ENCODE measurements around the gene MYO9A. TPM values are rescaled to one million over a fixed set of nuclear protein-coding genes. Genes with fewer than 3 reads are reported as not detected.

The MYO9A gene
- total and polyA plus RNA-seq, 2 donors, result 13.8 to 179 TPM

DNA sequence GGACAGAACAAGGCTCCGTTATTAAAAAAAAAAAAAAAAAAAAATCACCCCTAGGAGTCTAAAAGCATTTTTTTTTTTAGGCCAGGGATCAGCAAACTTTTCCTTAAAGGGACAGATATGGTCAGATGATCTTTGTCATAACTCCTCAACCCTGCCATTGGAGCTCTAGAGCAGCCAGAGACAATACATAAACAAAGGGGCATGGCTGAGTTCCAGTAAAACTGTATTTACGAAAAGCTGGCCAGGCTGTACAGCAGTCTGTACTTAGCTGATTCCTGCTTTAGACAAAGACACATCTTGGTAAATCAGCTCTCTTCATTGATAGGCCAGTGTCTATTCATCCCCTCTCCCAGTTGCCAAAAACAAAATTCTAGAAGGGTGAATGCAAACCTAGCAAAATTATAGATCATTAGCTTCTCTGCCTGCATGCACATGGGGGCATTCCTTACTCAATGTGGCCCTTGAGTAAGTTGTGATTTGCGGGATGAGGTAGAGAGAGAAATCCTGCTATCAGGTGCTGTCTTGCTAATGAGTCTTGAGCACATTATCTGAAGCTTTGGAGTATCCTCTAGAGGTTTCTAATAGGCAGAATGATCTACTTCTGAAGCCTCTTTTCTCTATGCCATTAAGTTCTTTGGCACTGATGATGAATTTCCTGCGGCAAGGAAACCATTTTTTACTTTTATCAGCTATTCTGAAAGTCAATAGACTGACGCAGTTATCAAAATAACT is 35.5 kb upstream of the MYO9A start:
- Histone ChIP-seq H3K4me3 (ENCODE audit: low read depth, low read length) (no peak overlapping the region), H3K4me1 (ENCODE audit: insufficient read depth) (no peaks in the 10 kb centered on the region), H3K36me3 (ENCODE audit: insufficient read depth) (no peaks in the 10 kb centered on the region), H3K27ac (ENCODE audit: low read depth) (no peak overlapping the region)
- WGBS, result 70% methylated on average over 5 of the region's 5 CpGs
- DNase-seq (ENCODE audit: extremely low spot score), result no peak

DNA sequence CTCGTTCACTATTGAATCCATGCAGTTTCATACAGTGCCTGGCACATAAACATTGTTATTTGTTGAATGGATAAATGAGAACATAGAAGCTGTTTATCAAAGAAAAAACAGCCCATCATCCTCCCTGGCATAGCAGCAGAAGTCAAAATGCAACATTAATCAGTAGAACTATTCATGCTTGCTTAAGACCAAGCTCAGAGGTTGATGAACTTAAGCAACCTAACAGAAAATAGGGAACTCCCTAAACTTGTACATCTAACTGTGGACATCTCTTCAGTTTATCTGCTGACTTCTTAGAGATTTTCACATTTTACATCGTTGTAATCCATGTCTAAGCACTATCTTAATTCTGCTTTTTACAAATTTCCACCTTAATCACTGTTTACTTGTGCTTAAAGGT is 29.5 kb upstream of the MYO9A start:
- H3K4me1 ChIP-seq (ENCODE audit: insufficient read depth), result no peaks in the 10 kb centered on the region
- DNase-seq (ENCODE audit: extremely low spot score), result no peak
- H3K36me3 ChIP-seq (ENCODE audit: insufficient read depth), result no peaks in the 10 kb centered on the region
- 75% methylated on average over 2 of the region's 2 CpGs for WGBS
- no peak overlapping the region for H3K4me3 ChIP-seq (ENCODE audit: low read depth, low read length)
- H3K27ac ChIP-seq (ENCODE audit: low read depth), result no peak overlapping the region

- Histone ChIP-seq H3K4me1 (ENCODE audit: insufficient read depth) (no peaks in the 10 kb centered on the region), H3K27ac (ENCODE audit: low read depth) (no peak overlapping the region), H3K4me3 (ENCODE audit: low read depth, low read length) (no peak overlapping the region), H3K36me3 (ENCODE audit: insufficient read depth) (no peaks in the 10 kb centered on the region)
- no peak for DNase-seq (ENCODE audit: extremely low spot score)
Observed at GRCh38 chr15:72146934-72147333, 29.0 kb upstream of the MYO9A start.

- H3K27ac ChIP-seq (ENCODE audit: low read depth), result no peak overlapping the region
- peaks cover 2% of the 10 kb centered on the region for H3K4me1 ChIP-seq (ENCODE audit: insufficient read depth)
- no peak overlapping the region for H3K4me3 ChIP-seq (ENCODE audit: low read depth, low read length)
- no peak for DNase-seq (ENCODE audit: extremely low spot score)
- no peaks in the 10 kb centered on the region for H3K36me3 ChIP-seq (ENCODE audit: insufficient read depth)
- 95% methylated on average over 3 of the region's 3 CpGs for WGBS
Observed at GRCh38 chr15:72146221-72146620, 28.3 kb upstream of the MYO9A start.

- WGBS, result 33% methylated on average over 4 of the region's 4 CpGs
- no peak for DNase-seq (ENCODE audit: extremely low spot score)
- H3K4me3 ChIP-seq (ENCODE audit: low read depth, low read length), result no peak overlapping the region
- H3K27ac ChIP-seq (ENCODE audit: low read depth), result no peak overlapping the region
- no peaks in the 10 kb centered on the region for H3K36me3 ChIP-seq (ENCODE audit: insufficient read depth)
- peaks cover 2% of the 10 kb centered on the region for H3K4me1 ChIP-seq (ENCODE audit: insufficient read depth)
Observed at GRCh38 chr15:72141171-72142084, 23.5 kb upstream of the MYO9A start.

DNA sequence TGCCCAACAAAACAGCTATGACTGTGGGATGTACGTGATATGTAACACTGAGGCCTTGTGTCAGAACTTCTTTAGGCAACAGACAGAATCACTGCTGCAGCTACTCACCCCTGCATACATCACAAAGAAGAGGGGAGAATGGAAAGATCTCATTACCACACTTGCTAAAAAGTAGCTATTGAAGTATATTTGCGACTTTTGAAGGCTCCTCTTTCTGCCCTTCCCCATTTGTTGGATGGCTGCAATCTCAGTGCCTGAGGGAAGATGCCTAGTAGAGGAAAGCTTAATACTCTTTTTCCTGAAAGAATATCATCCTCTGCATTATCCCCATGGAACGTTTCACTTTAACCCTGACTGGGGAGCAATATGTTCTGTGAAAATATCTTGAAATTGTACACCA is 22.1 kb upstream of the MYO9A start:
- H3K4me3 ChIP-seq (ENCODE audit: low read depth, low read length), result no peak overlapping the region
- 62% methylated on average over 3 of the region's 3 CpGs for WGBS
- H3K4me1 ChIP-seq (ENCODE audit: insufficient read depth), result peaks cover 2% of the 10 kb centered on the region
- H3K27ac ChIP-seq (ENCODE audit: low read depth), result no peak overlapping the region
- no peak for DNase-seq (ENCODE audit: extremely low spot score)
- H3K36me3 ChIP-seq (ENCODE audit: insufficient read depth), result no peaks in the 10 kb centered on the region

DNA sequence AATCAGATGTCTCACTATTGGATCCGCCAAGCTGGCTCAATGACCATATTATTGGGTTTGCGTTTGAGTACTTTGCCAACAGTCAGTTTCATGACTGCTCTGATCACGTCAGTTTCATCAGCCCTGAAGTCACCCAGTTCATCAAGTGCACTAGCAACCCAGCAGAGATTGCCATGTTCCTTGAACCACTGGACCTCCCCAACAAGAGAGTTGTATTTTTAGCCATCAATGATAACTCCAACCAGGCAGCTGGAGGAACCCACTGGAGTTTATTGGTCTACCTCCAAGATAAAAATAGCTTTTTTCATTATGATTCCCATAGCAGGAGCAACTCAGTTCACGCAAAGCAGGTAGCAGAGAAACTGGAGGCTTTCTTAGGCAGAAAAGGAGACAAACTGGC is 21.7 kb upstream of the MYO9A start:
- no peak overlapping the region for H3K4me3 ChIP-seq (ENCODE audit: low read depth, low read length)
- DNase-seq (ENCODE audit: extremely low spot score), result no peak
- 94% methylated on average over 4 of the region's 4 CpGs for WGBS
- peaks cover 2% of the 10 kb centered on the region for H3K4me1 ChIP-seq (ENCODE audit: insufficient read depth)
- no peak overlapping the region for H3K27ac ChIP-seq (ENCODE audit: low read depth)
- H3K36me3 ChIP-seq (ENCODE audit: insufficient read depth), result no peaks in the 10 kb centered on the region

DNA sequence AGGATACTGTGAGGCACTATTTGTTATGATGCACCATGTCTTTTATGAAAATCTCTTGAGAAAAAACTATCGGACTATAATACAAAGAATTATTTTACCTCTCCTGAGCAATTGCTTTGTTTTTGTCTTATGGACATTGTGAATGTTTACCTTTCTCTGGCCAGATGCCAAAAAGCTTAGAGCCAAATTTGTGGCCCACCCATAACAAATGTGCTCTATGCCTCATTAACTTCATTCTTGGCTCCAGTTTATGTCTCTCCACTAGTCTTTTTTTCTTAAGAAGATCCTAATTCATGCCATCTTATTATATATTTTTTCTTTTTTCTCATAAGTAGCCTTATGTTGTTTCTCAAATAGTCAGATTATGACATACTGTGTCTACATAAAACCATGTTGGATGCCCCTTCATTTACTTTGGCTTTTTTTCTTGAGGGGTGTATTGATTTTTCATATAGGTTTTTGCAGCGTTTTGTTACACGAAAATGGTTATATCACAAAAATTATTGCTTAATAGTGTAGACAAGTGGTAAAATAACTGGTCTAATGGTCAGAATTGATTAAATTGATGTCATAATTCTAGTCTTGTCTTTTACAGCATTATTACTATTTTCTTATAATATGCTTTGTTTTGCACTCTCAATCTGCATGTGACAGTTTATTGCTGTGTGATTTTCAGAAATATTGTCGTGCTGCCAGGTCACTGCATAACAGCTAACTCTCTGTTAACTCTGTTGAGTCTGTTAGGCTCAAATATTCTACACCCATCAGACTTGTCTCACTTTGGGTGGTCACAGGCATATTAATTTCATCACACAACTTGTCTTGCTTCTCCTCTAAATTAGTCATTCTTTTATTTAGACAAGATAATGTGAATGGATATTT is 18.5 kb upstream of the MYO9A start:
- Histone ChIP-seq H3K27ac (ENCODE audit: low read depth) (no peak overlapping the region), H3K36me3 (ENCODE audit: insufficient read depth) (no peaks in the 10 kb centered on the region), H3K4me3 (ENCODE audit: low read depth, low read length) (no peak overlapping the region), H3K4me1 (ENCODE audit: insufficient read depth) (no peaks in the 10 kb centered on the region)
- WGBS, result 71% methylated on average over 4 of the region's 4 CpGs
- no peak for DNase-seq (ENCODE audit: extremely low spot score)

DNA sequence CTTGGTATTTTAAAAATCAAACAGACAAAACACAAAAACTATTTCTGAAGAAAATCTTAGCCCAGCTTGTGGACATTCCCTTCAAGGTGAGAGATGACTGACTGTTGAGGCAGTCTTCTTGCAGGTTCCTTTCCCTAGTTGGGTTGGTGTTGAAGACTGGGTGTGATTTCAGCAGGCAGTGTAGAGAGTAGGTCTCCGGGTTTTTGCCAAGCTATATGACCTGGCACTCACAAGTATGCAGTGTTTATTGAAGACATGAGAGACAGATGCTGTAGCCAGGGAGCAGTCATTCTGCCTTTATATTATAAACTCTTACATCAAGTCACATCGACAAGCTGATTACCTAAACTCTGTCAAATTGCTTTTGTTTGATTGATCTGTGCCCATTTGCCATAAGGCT is 17.8 kb upstream of the MYO9A start:
- H3K4me1 ChIP-seq (ENCODE audit: insufficient read depth), result no peaks in the 10 kb centered on the region
- no peak overlapping the region for H3K4me3 ChIP-seq (ENCODE audit: low read depth, low read length)
- WGBS, result 45% methylated on average over 2 of the region's 2 CpGs
- no peaks in the 10 kb centered on the region for H3K36me3 ChIP-seq (ENCODE audit: insufficient read depth)
- no peak overlapping the region for H3K27ac ChIP-seq (ENCODE audit: low read depth)
- no peak for DNase-seq (ENCODE audit: extremely low spot score)

DNA sequence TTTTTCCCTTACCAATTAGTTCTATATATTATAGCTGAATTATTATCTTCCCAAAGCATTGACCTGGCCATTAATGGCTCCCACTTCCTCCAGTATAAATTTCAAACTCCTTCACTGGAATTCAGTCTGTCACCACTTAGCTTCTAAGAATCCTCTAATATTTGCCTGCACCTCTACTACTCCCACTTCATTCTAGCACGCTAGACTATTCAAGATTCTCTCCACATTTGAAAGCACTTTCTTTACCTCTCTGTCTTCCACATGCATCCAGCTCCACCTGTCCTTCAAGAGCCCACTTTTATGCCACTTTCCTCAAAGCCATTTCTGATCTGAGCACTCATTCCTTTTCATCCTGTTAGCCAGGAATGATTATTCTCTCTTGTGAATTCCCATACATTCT is 15.3 kb upstream of the MYO9A start:
- WGBS, result 99% methylated on average over 1 of the region's 1 CpG
- Histone ChIP-seq H3K4me1 (ENCODE audit: insufficient read depth) (no peaks in the 10 kb centered on the region), H3K4me3 (ENCODE audit: low read depth, low read length) (no peak overlapping the region), H3K27ac (ENCODE audit: low read depth) (no peak overlapping the region), H3K36me3 (ENCODE audit: insufficient read depth) (no peaks in the 10 kb centered on the region)
- no peak for DNase-seq (ENCODE audit: extremely low spot score)

DNA sequence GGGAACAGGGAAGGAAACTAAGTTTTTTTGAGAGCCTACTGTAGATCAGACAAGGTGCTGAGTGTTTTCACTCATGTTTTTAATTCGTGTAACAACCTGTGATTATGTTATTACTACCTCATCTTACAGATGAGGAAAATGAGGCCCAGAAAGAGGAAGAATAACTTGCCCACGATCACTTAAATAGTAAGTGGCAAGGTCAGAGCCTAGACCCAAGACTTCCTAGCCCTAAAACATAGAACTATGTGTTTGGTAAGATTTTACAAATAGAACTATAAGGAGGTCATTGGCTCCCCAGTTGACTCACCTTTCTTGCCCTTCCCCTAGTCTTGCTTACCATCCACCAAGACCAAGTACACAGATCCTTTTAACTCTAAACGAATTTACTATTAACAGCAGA is 14.0 kb upstream of the MYO9A start:
- 79% methylated on average over 3 of the region's 3 CpGs for WGBS
- Histone ChIP-seq H3K4me1 (ENCODE audit: insufficient read depth) (no peaks in the 10 kb centered on the region), H3K36me3 (ENCODE audit: insufficient read depth) (no peaks in the 10 kb centered on the region), H3K27ac (ENCODE audit: low read depth) (no peak overlapping the region), H3K4me3 (ENCODE audit: low read depth, low read length) (no peak overlapping the region)
- DNase-seq (ENCODE audit: extremely low spot score), result no peak

DNA sequence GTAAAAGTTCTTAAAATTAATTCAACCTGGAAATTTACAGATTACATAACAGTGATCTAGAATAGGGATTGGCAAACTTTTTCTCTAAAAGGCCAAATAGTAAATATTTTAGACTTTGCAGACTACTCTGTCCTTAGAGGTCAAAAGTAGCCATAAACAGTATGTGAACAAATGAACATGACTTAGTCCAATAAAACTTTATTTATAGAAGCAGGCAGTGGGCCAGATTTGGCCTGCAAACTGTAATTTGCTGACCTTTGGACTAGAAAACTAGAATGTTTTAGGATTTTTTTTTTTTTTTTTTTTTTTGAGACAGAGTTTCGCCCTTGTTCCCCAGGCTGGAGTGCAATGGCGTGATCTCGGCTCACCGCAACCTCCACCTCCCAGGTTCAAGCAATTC is 12.3 kb upstream of the MYO9A start:
- no peaks in the 10 kb centered on the region for H3K4me1 ChIP-seq (ENCODE audit: insufficient read depth)

DNA sequence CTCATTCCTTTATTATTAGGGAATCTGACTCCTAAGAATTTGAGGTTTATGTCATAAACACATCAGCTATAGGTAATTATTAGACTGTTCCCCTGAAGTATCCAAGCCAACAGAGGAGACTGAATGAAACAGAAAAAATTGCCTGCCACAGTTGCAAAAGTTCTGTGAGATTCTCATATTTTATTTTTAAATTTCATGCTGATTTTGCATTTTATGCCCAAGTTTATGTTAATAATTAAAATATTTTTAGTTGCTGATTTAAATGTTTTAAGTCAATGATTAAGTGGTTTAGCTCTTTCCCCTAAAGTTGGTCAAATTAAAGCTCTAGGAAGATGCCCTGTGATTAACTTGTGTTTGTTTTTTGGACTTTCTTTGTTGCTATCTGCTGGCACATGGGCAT is 10.4 kb upstream of the MYO9A start:
- no peak overlapping the region for H3K4me3 ChIP-seq (ENCODE audit: low read depth, low read length)
- H3K36me3 ChIP-seq (ENCODE audit: insufficient read depth), result no peaks in the 10 kb centered on the region
- H3K4me1 ChIP-seq (ENCODE audit: insufficient read depth), result no peaks in the 10 kb centered on the region
- no peak for DNase-seq (ENCODE audit: extremely low spot score)
- no peak overlapping the region for H3K27ac ChIP-seq (ENCODE audit: low read depth)

More for the DNA sequence above, 12.3 kb upstream of the MYO9A start:
- DNase-seq (ENCODE audit: extremely low spot score), result no peak
- 98% methylated on average over 4 of the region's 4 CpGs for WGBS
- Histone ChIP-seq H3K4me3 (ENCODE audit: low read depth, low read length) (no peak overlapping the region), H3K27ac (ENCODE audit: low read depth) (no peak overlapping the region), H3K36me3 (ENCODE audit: insufficient read depth) (no peaks in the 10 kb centered on the region)
